Esophagus (tissue), 2 donors: ENCODE measurements around the gene ZNF506. TPM values are rescaled to one million over a fixed set of nuclear protein-coding genes. Genes with fewer than 3 reads are reported as not detected.

Experiments
- H3K27ac ChIP-seq, 2 donors: one replicate each; pipeline ENCODE4 v1.5.1; 2013; ENCODE audit warnings: low read depth in 2 of 2, mild to moderate bottlenecking in 2 of 2, inconsistent platforms in 1 of 2, low read length in 1 of 2, moderate library complexity in 1 of 2
- H3K27me3 ChIP-seq, 2 donors: one replicate each; pipeline ENCODE4 v1.6.1; 2013; ENCODE audit warnings: low read length in 2 of 2, control low read depth in 1 of 2, mild to moderate bottlenecking in 1 of 2; ENCODE audit not compliant: insufficient read depth in 2 of 2, control insufficient read depth in 1 of 2
- H3K36me3 ChIP-seq, 2 donors: one replicate each; pipeline ENCODE4 v1.6.1; 2013; ENCODE audit warnings: low read length in 1 of 2; ENCODE audit not compliant: control insufficient read depth in 2 of 2, insufficient read depth in 2 of 2
- H3K4me1 ChIP-seq, 2 donors: one replicate each; pipeline ENCODE4 v1.6.1; 2013; ENCODE audit warnings: low read length in 1 of 2; ENCODE audit not compliant: control insufficient read depth in 2 of 2, insufficient read depth in 2 of 2
- H3K4me3 ChIP-seq, 2 donors: one replicate each; pipeline ENCODE4 v1.5.1; 2013; ENCODE audit warnings: low read length in 2 of 2, mild to moderate bottlenecking in 2 of 2, low read depth in 1 of 2, moderate library complexity in 1 of 2
- H3K9me3 ChIP-seq, 2 donors: one replicate each; pipeline ENCODE4 v1.6.1; 2013; ENCODE audit warnings: mild to moderate bottlenecking in 2 of 2, low read depth in 1 of 2, low read length in 1 of 2, moderate library complexity in 1 of 2; ENCODE audit not compliant: control insufficient read depth in 2 of 2, insufficient read depth in 1 of 2
- WGBS, 2 donors: extraction: QIAGEN DNeasy Blood & Tissue Kit; methylation state at CpG; one replicate each; pipeline ENCODE4 v1.1.7; 2013; 5-methylcytosine and 5-hydroxymethylcytosine counted together
- polyA plus RNA-seq, 2 donors: library from polyadenylated mRNA; stranded (reverse); fragments of 200-250 nt; gene quantifications; one replicate each; pipeline ENCODE4 v1.2.3, GENCODE V29; 2013
- donor health status: healthy with polysubstance abuse.
- donor health status: Bipolar disorder and iron deficiency.

The ZNF506 gene
- polyA plus RNA-seq, 2 donors = 3.4 to 5.1 TPM

DNA sequence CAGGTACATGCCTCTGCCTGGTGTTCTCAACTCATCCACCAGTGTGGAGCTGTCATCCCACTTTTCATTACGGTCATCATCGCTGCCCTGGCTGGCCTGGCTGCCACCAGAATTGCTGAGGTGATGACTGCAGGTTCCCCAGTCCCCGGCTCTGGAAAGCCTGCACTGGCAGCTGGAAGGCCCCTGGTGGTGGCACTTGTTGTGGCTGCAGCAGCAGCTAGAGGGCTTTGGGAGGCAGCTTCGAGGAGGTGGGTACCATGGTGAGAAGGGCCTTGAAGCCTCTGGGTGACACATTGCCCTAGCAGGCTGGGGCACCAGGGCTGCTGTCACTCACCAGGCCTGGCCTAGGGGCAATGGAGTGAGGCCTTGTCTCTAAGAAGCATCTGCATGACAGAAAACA is 63.4 kb downstream of the ZNF506 start:
- WGBS, 2 donors = 86 to 89% methylated on average over 4 of the region's 4 CpGs
- Histone ChIP-seq H3K4me1 (no peaks in the 10 kb centered on the region), H3K4me3 (no peak overlapping the region), H3K36me3 (no peaks in the 10 kb centered on the region), H3K27me3 (no peaks in the 10 kb centered on the region), H3K9me3 (peaks cover 3 to 9% of the 10 kb centered on the region in 2 donors), H3K27ac (no peak overlapping the region)

DNA sequence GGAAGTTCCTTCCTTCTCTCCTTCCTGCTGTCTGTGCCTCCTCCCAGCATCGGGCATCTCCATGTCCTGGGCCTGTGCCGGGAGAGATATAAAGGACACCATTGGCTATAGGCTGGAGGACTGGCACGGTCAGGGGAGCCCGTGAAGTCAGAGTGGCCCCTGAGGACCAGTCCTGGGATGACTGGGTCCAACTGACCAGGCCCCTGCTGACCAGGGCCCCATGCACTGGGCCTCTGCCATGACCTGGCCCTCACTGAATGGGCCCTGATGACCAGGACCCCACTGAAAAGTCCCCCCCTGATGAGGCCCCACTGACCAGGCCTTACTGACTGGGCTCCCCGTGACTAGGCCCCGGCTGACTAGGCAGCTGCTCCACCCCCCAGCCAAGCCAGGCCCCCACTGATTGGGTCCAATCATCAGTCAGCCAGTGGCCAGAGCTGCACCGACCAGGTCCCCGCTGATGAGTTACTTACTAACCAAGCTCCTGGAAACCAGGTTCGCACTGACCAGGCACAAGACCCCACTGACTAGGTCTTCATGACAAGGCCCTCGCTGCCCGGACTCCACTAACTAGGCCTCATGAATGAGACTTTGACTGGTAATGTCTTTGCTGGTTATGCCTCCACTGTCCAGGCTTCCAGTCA is 68.7 kb downstream of the ZNF506 start:
- H3K27ac ChIP-seq = no peak overlapping the region
- H3K9me3 ChIP-seq = peaks cover 6 to 26% of the 10 kb centered on the region in 2 donors
- H3K4me1 ChIP-seq = no peaks in the 10 kb centered on the region
- 95 to 96% methylated on average over 11 of the region's 11 CpGs for WGBS, 2 donors
- no peak overlapping the region for H3K4me3 ChIP-seq
- no peaks in the 10 kb centered on the region for H3K27me3 ChIP-seq
- H3K36me3 ChIP-seq = no peaks in the 10 kb centered on the region

DNA sequence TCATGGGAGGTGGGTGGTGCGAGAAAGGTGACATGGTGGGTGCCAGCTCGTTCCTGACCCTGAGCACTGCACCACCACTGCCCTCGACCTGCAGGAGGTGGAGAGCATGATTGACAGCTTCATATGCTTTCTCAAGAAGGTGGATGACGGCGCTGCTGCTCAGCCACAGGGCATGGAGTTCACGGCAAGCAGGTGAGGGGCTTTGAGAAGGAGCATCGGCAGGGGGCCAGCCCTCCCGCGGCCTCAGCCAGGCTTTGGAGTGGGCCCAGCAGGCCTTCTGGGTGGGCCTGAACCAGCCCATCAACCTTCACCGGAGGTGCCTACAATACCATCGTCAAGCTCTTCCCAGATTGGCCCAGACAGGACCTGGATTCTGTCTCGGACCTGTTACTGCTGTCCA is 69.7 kb downstream of the ZNF506 start:
- H3K4me3 ChIP-seq = no peak overlapping the region
- H3K9me3 ChIP-seq = peaks cover 10 to 28% of the 10 kb centered on the region in 2 donors
- no peaks in the 10 kb centered on the region for H3K27me3 ChIP-seq
- H3K36me3 ChIP-seq = no peaks in the 10 kb centered on the region
- no peaks in the 10 kb centered on the region for H3K4me1 ChIP-seq
- WGBS, 2 donors = 86 to 87% methylated on average over 12 of the region's 12 CpGs
- no peak overlapping the region for H3K27ac ChIP-seq

DNA sequence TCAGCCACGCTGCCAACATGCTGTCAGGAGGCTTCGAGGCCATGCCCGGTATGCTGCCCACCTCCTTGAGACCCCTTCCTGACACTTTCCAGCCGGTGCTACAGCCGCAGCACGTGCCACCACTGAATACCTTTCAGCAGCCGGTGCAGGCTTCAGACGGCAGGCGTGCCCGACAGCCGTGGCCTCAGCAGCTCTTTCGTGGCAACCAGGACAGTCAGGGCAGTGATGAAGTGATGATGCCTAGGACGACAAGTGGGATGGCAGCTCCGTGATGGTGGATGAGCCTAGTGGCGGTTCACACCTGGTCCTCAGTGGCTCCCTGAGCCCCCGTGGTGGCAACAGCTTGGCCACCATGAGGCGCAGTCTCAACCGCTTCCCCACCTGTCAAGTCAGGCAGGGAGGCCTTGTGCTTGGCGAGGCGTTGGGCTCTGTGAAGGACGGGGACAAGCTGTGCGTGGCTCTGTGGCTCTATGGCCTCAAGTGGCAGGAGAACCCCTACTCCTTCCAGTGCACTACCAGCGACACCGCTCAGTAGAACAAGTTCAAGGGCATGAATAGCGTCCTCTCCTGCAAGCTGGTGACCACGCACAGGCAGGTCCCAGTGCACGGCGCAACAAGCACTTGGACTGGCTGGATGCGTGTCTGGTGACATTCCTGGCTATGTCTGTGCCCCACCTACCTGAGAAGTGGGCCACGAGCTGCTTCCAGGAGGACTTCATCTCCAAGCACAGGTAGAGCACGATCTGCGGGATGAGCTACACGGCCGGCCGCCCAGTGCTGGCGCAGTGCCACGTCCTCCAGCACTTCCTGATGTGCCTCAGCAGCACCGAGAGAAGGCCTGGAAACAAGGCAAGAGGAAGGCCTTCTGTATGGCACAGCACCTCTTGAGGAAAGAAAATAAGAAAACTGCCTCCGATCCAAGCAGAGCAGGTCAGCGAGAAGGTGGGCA is 70.4 kb downstream of the ZNF506 start:
- WGBS, 2 donors = 83 to 88% methylated on average over 40 of the region's 40 CpGs
- Histone ChIP-seq H3K9me3 (peaks cover 12 to 28% of the 10 kb centered on the region in 2 donors), H3K4me3 (no peak overlapping the region), H3K27me3 (no peaks in the 10 kb centered on the region), H3K36me3 (no peaks in the 10 kb centered on the region), H3K27ac (no peak overlapping the region), H3K4me1 (no peaks in the 10 kb centered on the region)

DNA sequence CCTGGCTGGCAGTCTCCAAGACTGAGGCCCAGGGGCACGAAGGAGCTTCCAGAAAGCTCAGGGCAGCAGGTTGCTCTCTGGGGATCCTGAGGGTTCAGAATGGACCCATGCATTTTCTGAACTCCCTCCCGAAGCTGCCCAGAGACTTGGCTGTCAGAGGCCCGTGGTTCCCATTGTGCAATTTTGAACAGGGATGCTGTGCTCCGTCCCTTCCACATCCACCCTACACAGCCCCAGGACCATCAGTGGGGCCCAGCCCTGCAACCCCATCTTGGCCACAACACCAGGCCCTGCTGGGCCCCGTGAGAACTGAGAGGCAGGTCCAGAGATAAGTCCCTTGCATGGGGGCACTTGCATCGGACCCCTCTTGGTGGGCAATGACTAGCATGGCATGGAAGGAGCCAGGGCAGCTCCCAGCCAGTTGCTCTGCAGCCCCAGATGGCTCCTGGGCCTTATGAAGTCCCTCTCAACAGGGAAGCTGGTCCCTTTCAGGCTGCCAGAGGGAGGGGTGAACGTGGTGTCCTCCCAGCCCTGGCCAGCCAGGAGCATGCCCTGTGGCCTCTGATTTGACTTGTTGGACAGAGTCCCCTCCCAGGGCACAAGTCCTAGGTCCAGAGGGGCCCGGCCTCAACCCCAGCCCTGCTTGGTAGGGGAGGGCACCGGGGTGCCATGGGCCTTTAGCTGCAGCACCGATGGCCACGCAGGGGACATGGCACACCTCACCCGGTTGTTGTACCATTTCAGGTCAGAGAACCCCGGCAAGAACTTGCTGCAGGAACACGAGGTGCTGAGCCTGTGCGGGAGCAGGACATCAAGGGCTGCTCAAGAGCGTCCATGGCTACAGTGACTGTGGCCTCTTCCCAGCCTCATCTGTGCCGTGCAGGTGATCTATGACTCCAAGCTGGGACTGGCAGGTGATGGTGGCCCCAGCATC is 71.4 kb downstream of the ZNF506 start:
- 81 to 82% methylated on average over 17 of the region's 17 CpGs for WGBS, 2 donors
- no peaks in the 10 kb centered on the region for H3K36me3 ChIP-seq
- H3K4me1 ChIP-seq = no peaks in the 10 kb centered on the region
- no peaks in the 10 kb centered on the region for H3K27me3 ChIP-seq
- no peak overlapping the region for H3K27ac ChIP-seq
- no peak overlapping the region for H3K4me3 ChIP-seq
- peaks cover 8 to 24% of the 10 kb centered on the region in 2 donors for H3K9me3 ChIP-seq

DNA sequence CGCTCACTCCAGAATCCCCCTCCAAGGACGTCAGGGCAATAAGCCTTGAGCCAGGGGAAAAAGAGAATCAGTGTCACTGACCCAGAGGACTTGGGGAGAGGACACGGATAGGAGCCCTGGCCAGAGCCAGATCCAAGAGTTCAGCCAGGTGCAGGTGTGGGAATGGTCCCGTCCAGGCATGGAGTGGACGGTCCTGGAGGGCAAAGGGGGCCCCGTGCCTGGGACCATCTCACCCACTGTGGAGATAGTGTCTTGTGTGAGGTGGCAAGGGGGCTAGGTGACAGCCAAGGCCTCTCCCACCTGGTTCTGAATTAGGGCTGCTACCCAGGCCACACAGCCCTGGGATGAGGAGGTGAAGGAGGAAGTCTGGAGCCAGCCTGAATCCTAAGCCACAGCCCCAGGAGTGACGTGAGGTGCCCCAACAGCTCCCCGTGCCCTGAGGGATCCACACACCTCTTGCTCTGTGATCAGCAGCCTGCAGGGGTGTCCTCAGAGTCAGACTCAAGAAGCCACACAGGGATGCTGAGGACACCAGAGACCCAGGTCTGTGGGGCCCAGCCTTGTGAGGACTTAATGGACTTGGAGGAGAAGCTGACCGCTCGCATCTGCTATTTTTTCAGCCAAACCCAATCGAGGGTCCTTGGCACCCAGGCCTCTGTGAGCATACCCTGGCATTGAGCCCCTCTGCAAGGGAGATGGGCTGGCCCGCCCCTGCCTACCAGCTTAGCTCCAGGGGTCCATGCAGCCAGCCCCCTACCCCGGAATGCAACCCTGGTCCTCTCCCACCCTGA is 72.2 kb downstream of the ZNF506 start:
- no peaks in the 10 kb centered on the region for H3K36me3 ChIP-seq
- 83 to 87% methylated on average over 13 of the region's 13 CpGs for whole genome bisulfite sequencing, 2 donors
- no peak overlapping the region for H3K27ac ChIP-seq
- no peaks in the 10 kb centered on the region for H3K27me3 ChIP-seq
- no peak overlapping the region for H3K4me3 ChIP-seq
- H3K9me3 ChIP-seq = peaks cover 13 to 24% of the 10 kb centered on the region in 2 donors
- H3K4me1 ChIP-seq = no peaks in the 10 kb centered on the region

DNA sequence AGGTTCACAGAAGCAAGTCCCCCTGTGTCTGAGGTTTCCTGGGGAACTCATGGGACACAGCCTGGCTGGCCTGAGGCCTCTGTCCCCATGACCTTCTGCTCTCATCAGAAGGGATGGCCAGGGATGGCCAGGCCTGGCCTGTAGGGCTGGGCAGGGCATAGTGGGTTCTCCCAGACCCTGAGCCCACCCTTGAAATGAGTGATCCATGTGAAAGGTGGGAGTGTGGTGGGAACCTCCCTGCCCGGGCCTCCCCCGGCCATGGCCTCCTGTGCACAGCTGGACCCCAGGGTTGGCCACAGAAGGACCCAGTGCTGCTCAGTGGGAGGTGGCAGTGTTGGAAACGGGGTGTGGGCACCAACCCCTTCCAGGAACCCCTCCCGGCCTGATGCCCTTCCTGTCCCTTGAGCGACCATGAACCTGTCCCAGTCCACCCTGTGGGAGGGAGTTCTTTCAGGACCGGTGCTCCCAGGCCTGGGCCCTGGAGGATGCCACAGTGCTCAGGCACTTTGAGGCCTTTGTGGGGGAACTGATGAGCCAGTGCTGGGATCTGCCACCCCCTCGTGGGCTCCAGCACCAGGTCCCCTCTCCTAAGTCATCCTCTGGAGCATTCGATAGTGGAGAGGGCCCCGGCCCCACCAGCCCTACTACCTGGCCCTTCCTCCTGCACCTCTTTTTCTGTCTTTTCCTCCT is 73.2 kb downstream of the ZNF506 start:
- peaks cover 15 to 24% of the 10 kb centered on the region in 2 donors for H3K9me3 ChIP-seq
- H3K36me3 ChIP-seq = no peaks in the 10 kb centered on the region
- H3K4me1 ChIP-seq = no peaks in the 10 kb centered on the region
- H3K27ac ChIP-seq = no peak overlapping the region
- 81 to 87% methylated on average over 8 to 9 of the region's 9 CpGs for WGBS, 2 donors
- no peaks in the 10 kb centered on the region for H3K27me3 ChIP-seq
- H3K4me3 ChIP-seq = no peak overlapping the region

DNA sequence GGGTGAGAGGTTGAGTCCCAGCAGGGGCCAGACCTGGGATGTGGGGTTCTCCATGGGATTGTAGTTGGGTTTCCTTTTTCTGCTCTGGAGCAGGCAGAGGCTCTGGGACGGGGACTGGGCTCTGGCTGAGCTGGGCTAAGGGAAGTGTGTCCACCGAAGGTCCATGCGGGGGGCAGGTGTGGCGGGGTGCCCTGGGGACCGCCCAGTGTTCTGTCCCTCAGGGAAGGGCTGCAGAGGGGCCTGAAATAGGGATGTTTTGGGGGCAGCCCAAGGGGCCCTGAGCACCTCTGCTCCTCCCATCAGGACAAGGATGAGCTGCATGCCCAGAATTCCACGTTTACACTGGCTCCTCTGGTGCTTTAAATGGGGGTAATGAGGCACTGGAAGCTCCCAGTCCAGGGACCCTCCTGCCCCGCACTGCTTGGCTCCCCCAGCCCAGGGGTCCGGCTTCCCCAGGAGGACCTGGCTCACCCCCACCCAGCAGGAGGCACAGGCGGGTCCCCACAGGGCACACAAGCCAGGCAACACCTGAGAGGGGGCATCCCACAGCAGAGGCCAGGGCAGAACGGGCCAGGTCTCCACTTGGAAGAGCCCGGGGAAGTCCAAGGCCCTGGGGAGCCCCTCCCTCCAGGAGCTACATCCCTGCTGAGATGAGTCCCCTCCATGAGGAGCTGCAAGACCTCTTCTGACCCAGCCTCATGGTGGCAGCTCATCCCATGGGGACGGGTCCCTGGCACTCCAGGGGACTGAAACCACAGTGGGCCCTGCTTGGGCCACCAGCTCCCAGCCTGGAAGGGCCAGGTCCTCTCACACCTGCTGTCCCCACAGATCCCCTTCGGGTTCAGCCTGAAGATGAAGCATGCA is 74.0 kb downstream of the ZNF506 start:
- 84 to 87% methylated on average over 12 to 13 of the region's 13 CpGs for WGBS, 2 donors
- H3K36me3 ChIP-seq = no peaks in the 10 kb centered on the region

More for the DNA sequence above, 74.0 kb downstream of the ZNF506 start:
- peaks cover 15 to 17% of the 10 kb centered on the region in 2 donors for H3K9me3 ChIP-seq
- no peak overlapping the region for H3K4me3 ChIP-seq
- H3K27me3 ChIP-seq = no peaks in the 10 kb centered on the region
- no peak overlapping the region for H3K27ac ChIP-seq
- H3K4me1 ChIP-seq = no peaks in the 10 kb centered on the region
